Upper lobe of left lung (tissue), 6 donors: ENCODE data around the gene PRKCH. TPM values are rescaled to one million over a fixed set of nuclear protein-coding genes. Genes with fewer than 3 reads are reported as not detected.

ENCODE experiments used
- ATAC-seq, 2 donors: fragments of 200-7000 bp; cut with Tn5 transposase; one replicate each; pipeline ENCODE4 v1.9.1; 2022; ENCODE audit warnings: mild to moderate bottlenecking in 2 of 2, moderate library complexity in 2 of 2; ENCODE audit not compliant: low FRiP score in 2 of 2
- DNase-seq, 2 donors: peaks; one replicate each; pipeline ENCODE4 v3.0.0-alpha.2; 2019 to 2020
- H3K27ac ChIP-seq, 4 donors: fragments of 200-600 bp; sonication (generic); one replicate each; pipeline ENCODE4 v1.5.1; 2016 to 2019
- H3K27me3 ChIP-seq, 4 donors: fragments of 200-600 bp; sonication (generic); one replicate each; pipeline ENCODE4 v1.5.1; 2017 to 2019
- H3K36me3 ChIP-seq, 4 donors: fragments of 200-600 bp; sonication (generic); one replicate each; pipeline ENCODE4 v1.5.1; 2016 to 2019
- H3K4me1 ChIP-seq, 4 donors: fragments of 200-600 bp; sonication (generic); one replicate each; pipeline ENCODE4 v1.5.1; 2018 to 2019
- H3K4me3 ChIP-seq, 4 donors: fragments of 200-600 bp; sonication (generic); one replicate each; pipeline ENCODE4 v1.5.1; 2017 to 2019; ENCODE audit warnings: mild to moderate bottlenecking in 2 of 4, moderate library complexity in 1 of 4
- H3K9me3 ChIP-seq, 4 donors: fragments of 200-600 bp; sonication (generic); one replicate each; pipeline ENCODE4 v1.5.1; 2018 to 2019
- EP300 ChIP-seq, 4 donors: sonication (generic); formaldehyde crosslinking; IDR thresholded peaks; one replicate each; pipeline ENCODE4 v1.5.1; 2017; ENCODE audit warnings: antibody characterized with exemption in 4 of 4, control low read depth in 2 of 4
- POLR2A ChIP-seq, 4 donors: fragments of 450-650 bp; IDR thresholded peaks; one replicate each; pipeline ENCODE4 v1.5.1; 2016 to 2017; ENCODE audit warnings: antibody characterized with exemption in 4 of 4, mild to moderate bottlenecking in 2 of 4
- POLR2AphosphoS5 ChIP-seq, 2 donors: sonication (generic); formaldehyde crosslinking; IDR thresholded peaks; one replicate each; pipeline ENCODE4 v1.5.1; 2017; ENCODE audit warnings: antibody characterized with exemption in 2 of 2
- WGBS, 2 donors: methylation state at CpG; one replicate each; pipeline ENCODE4 v1.1.5; 2017 to 2018; 5-methylcytosine and 5-hydroxymethylcytosine counted together
- total RNA-seq, 6 donors: library from RNA; depleted of rRNA in 4 of 6; stranded (reverse); fragments of >200 nt in 4 of 6; gene quantifications; one replicate each; pipeline versions ENCODE4 v1.1.0 to v1.2.1, GENCODE V29; 2016 to 2021
- TF ChIP-seq, protein P1 (sequence below), 6 experiments: fragments of 450-650 bp in 4 of 6; fragments of 200-600 bp in 2 of 6; sonication (generic) in 2 of 6; IDR thresholded peaks; one replicate each; pipeline ENCODE4 v1.5.1; 2016 to 2019; ENCODE audit warnings: antibody characterized with exemption in 6 of 6
- donor health status: DM: no; HTN: no; CAD: no; lungs with moderate emphysema.
- donor health status: DM: no; HTN: yes; CAD: no; lungs with severe emphysema.

Gene PRKCH
- total RNA-seq, 6 donors from 2014 or later: 54.0 to 102 (median 76.6) TPM

DNA sequence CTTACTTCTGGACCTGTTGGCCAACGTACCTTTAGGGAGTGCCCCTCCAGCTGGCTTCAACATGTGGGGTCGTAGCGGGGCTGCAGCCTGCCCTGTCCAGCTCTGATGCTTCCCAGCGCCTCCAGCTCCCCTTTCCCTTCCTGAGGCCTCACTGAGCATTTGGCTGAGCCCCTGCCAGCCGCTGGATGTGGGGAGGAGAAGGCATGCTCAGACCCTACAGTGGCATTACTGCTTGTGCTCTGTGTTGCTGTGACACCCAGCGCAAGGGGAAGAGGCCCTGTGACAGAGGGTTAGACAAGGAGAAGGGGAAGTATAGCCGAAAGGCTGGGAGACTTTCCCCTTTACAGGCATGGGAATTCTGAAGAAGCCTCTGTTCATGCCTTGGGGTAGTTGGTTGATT, 145.9 kb downstream of the PRKCH start:
- peak in 1 of 4 donors; percentile 35 for TF ChIP-seq POLR2A (IDR thresholded peaks at IDR 0.05)
- TF ChIP-seq EP300 (IDR thresholded peaks at IDR 0.05): no peak
- WGBS, 2 donors: 81 to 88% methylated on average over 6 to 7 of the region's 7 CpGs
- peak in 1 of 2 donors; percentile 38 for ATAC-seq
- Histone ChIP-seq H3K4me3 (no peak overlapping the region), H3K27me3 (no peaks in the 10 kb centered on the region), H3K36me3 (no peaks in the 10 kb centered on the region), H3K4me1 (peaks cover 35 to 53% (median 48%) of the 10 kb centered on the region in 4 donors), H3K9me3 (no peaks in the 10 kb centered on the region), H3K27ac (peak overlapping the region; percentile 2 to 75 (median 58))
- peak in 1 of 2 donors; percentile 29 for DNase-seq

DNA sequence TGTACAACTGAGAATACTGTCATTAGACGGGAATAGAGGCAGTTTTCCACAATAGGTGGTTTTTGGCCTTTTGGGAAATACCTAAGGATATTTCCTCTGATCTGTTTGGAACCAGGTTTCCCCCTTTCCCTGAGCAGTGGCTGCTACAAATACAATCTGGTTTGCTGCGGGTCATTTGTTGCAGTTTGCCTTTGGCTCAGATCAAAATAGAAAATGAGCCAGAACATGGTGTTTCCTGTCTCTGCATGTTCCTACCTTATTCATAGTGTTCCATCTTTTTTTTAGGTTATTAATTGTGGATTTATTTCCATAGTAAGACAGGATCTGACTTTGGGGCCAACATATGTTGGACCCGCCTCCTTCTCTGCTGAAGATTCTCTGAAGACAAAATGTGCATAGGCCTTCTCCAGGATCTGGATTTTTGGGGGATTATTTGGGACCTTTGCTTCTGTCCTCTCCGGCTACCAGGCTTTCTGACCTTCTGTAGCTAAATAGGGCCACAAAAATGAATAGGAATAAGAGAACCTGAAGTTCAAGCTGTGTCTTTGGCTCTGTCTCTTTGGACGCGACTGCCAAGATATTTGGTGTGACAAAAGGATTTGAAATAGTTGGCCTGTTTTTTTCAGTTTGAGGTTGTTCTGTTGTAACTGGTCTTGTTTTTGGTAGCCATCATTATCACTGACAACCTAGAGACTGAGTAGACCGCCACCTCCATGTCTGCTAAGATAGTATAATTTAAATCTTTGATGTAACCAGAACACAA, 146.9 kb downstream of the PRKCH start:
- Histone ChIP-seq H3K27ac (peak overlapping the region; percentile 17 to 75 (median 58)), H3K4me3 (no peak overlapping the region), H3K9me3 (no peaks in the 10 kb centered on the region), H3K36me3 (no peaks in the 10 kb centered on the region), H3K27me3 (no peaks in the 10 kb centered on the region), H3K4me1 (peaks cover 41 to 60% (median 55%) of the 10 kb centered on the region in 4 donors)
- ATAC-seq: no peak
- WGBS, 2 donors: 84% methylated on average over 7 of the region's 7 CpGs
- TF ChIP-seq POLR2A (IDR thresholded peaks at IDR 0.05): no peak
- TF ChIP-seq, protein P1, sequence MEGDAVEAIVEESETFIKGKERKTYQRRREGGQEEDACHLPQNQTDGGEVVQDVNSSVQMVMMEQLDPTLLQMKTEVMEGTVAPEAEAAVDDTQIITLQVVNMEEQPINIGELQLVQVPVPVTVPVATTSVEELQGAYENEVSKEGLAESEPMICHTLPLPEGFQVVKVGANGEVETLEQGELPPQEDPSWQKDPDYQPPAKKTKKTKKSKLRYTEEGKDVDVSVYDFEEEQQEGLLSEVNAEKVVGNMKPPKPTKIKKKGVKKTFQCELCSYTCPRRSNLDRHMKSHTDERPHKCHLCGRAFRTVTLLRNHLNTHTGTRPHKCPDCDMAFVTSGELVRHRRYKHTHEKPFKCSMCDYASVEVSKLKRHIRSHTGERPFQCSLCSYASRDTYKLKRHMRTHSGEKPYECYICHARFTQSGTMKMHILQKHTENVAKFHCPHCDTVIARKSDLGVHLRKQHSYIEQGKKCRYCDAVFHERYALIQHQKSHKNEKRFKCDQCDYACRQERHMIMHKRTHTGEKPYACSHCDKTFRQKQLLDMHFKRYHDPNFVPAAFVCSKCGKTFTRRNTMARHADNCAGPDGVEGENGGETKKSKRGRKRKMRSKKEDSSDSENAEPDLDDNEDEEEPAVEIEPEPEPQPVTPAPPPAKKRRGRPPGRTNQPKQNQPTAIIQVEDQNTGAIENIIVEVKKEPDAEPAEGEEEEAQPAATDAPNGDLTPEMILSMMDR (IDR thresholded peaks at IDR 0.05): no peak
- no peak for TF ChIP-seq POLR2AphosphoS5 (IDR thresholded peaks at IDR 0.05)
- TF ChIP-seq EP300 (IDR thresholded peaks at IDR 0.05): no peak
- no peak for DNase-seq

- Histone ChIP-seq H3K36me3 (no peaks in the 10 kb centered on the region), H3K27ac (peak overlapping the region in 3 of 4 donors; percentile 64 to 84 (median 79)), H3K27me3 (no peaks in the 10 kb centered on the region), H3K4me1 (peaks cover 55 to 75% (median 63%) of the 10 kb centered on the region in 4 donors), H3K9me3 (no peaks in the 10 kb centered on the region), H3K4me3 (no peak overlapping the region)
- TF ChIP-seq POLR2A (IDR thresholded peaks at IDR 0.05): no peak
- TF ChIP-seq EP300 (IDR thresholded peaks at IDR 0.05): no peak
- TF ChIP-seq, protein P1 (IDR thresholded peaks at IDR 0.05): no peak
- TF ChIP-seq POLR2AphosphoS5 (IDR thresholded peaks at IDR 0.05): no peak
- ATAC-seq (no peak), DNase-seq (no peak)
- 75 to 84% methylated on average over 6 of the region's 6 CpGs for WGBS, 2 donors
Observed at GRCh38 chr14:61469781-61470180, 148.4 kb downstream of the PRKCH start.

GRCh38 chr14:61470261-61470960, 149.0 kb downstream of the PRKCH start:
- no peaks in the 10 kb centered on the region for H3K9me3 ChIP-seq
- no peaks in the 10 kb centered on the region for H3K36me3 ChIP-seq
- ATAC-seq (no peak), DNase-seq (no peak)
- H3K27ac ChIP-seq: peak overlapping the region; percentile 64 to 90 (median 82)
- H3K4me1 ChIP-seq: peaks cover 59 to 82% (median 69%) of the 10 kb centered on the region in 4 donors
- no peak for TF ChIP-seq POLR2AphosphoS5 (IDR thresholded peaks at IDR 0.05)
- no peak for TF ChIP-seq POLR2A (IDR thresholded peaks at IDR 0.05)
- TF ChIP-seq, protein P1 (IDR thresholded peaks at IDR 0.05): peak in 1 of 6 experiments; percentile 13
- H3K4me3 ChIP-seq: no peak overlapping the region
- H3K27me3 ChIP-seq: no peaks in the 10 kb centered on the region
- WGBS, 2 donors: 26 to 37% methylated on average over 12 to 13 of the region's 13 CpGs

GRCh38 chr14:61470961-61471293, 149.5 kb downstream of the PRKCH start:
- Histone ChIP-seq H3K4me1 (peaks cover 61 to 83% (median 71%) of the 10 kb centered on the region in 4 donors), H3K9me3 (no peaks in the 10 kb centered on the region), H3K27ac (peak overlapping the region; percentile 64 to 90 (median 82)), H3K27me3 (no peaks in the 10 kb centered on the region), H3K36me3 (no peaks in the 10 kb centered on the region), H3K4me3 (no peak overlapping the region)
- WGBS, 2 donors: 64 to 74% methylated on average over 3 of the region's 3 CpGs
- ATAC-seq (no peak), DNase-seq (no peak)
- TF ChIP-seq EP300 (IDR thresholded peaks at IDR 0.05) (no peak), POLR2AphosphoS5 (IDR thresholded peaks at IDR 0.05) (no peak), POLR2A (IDR thresholded peaks at IDR 0.05) (no peak)
- TF ChIP-seq, protein P1 (IDR thresholded peaks at IDR 0.05): no peak
